ENCODE measurements around the gene PGLYRP2.

Gene PGLYRP2

GRCh38 chr19:15507068-15508034, 28.1 kb upstream of the PGLYRP2 start:
- Histone ChIP-seq H3K36me3 (ENCODE audit: control insufficient read depth, insufficient read depth, low read length) (no peaks in the 10 kb centered on the region), H3K4me3 (replicated peaks; ENCODE audit: low read depth, low read length) (no peak overlapping the region), H3K27me3 (replicated peaks; ENCODE audit: control insufficient read depth, insufficient read depth, low read length) (0 out of 2 replicates have a peak, but pooled peaks cover 1% of the 10 kb centered on the region)
- no peak for TF ChIP-seq CTCF (IDR thresholded peaks at IDR 0.05; ENCODE audit: insufficient read depth, low read length, poor library complexity, severe bottlenecking)
- no peak for DNase-seq (ENCODE audit: extremely low read depth, insufficient read length)

DNA sequence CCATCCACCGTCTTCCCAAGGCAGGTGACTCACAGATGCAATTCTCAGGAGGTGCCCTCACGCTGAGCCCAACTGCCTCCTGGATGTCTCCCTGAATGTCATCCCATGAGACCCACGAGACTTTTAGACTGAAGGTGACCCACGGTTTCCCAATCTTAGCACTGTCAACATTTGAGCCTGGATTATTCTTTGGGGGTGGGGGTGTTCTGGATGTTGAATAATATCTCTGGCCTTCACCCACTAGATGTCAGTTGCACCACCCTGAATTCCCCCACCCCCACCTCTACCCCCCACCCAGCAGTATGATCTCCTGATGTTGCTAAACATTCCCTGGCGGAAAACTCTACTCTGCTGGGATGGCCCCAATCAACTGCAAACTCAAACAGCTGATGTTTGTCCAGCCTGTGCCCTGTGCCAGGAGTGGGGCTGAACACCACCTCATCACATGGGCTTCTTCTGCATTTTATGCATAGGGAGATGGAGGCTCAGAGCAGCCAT, 26.8 kb upstream of the PGLYRP2 start:
- DNase-seq (ENCODE audit: extremely low read depth, insufficient read length) = no peak
- no peaks in the 10 kb centered on the region for H3K36me3 ChIP-seq (ENCODE audit: control insufficient read depth, insufficient read depth, low read length)
- no peak overlapping the region for H3K4me3 ChIP-seq (replicated peaks; ENCODE audit: low read depth, low read length)
- 0 out of 2 replicates have a peak, but pooled peaks cover 1% of the 10 kb centered on the region for H3K27me3 ChIP-seq (replicated peaks; ENCODE audit: control insufficient read depth, insufficient read depth, low read length)
- TF ChIP-seq CTCF (IDR thresholded peaks at IDR 0.05; ENCODE audit: insufficient read depth, low read length, poor library complexity, severe bottlenecking) = no peak

- no peak for DNase-seq (ENCODE audit: extremely low read depth, insufficient read length)
- Histone ChIP-seq H3K27me3 (replicated peaks; ENCODE audit: control insufficient read depth, insufficient read depth, low read length) (no peaks in the 10 kb centered on the region), H3K36me3 (ENCODE audit: control insufficient read depth, insufficient read depth, low read length) (no peaks in the 10 kb centered on the region), H3K4me3 (replicated peaks; ENCODE audit: low read depth, low read length) (no peak overlapping the region)
- TF ChIP-seq CTCF (IDR thresholded peaks at IDR 0.05; ENCODE audit: insufficient read depth, low read length, poor library complexity, severe bottlenecking) = no peak
These were observed 23.0 kb upstream of the PGLYRP2 start for GRCh38 chr19:15502264-15502663.

- H3K36me3 ChIP-seq (ENCODE audit: control insufficient read depth, insufficient read depth, low read length) = no peaks in the 10 kb centered on the region
- no peak for DNase-seq (ENCODE audit: extremely low read depth, insufficient read length)
- TF ChIP-seq CTCF (IDR thresholded peaks at IDR 0.05; ENCODE audit: insufficient read depth, low read length, poor library complexity, severe bottlenecking) = no peak
These were observed 22.3 kb upstream of the PGLYRP2 start for GRCh38 chr19:15501596-15501995.

GRCh38 chr19:15498910-15499309, 19.6 kb upstream of the PGLYRP2 start:
- Histone ChIP-seq H3K27me3 (replicated peaks; ENCODE audit: control insufficient read depth, insufficient read depth, low read length) (no peaks in the 10 kb centered on the region), H3K36me3 (ENCODE audit: control insufficient read depth, insufficient read depth, low read length) (no peaks in the 10 kb centered on the region), H3K4me3 (replicated peaks; ENCODE audit: low read depth, low read length) (no peak overlapping the region)
- no peak for DNase-seq (ENCODE audit: extremely low read depth, insufficient read length)
- TF ChIP-seq CTCF (IDR thresholded peaks at IDR 0.05; ENCODE audit: insufficient read depth, low read length, poor library complexity, severe bottlenecking) = no peak

More at GRCh38 chr19:15501596-15501995, 22.3 kb upstream of the PGLYRP2 start:
- no peaks in the 10 kb centered on the region for H3K27me3 ChIP-seq (replicated peaks; ENCODE audit: control insufficient read depth, insufficient read depth, low read length)
- H3K4me3 ChIP-seq (replicated peaks; ENCODE audit: low read depth, low read length) = no peak overlapping the region

Measured in GM06990 (cell line).